HG03521 (cell line): ENCODE measurements around the gene TPCN2.

ENCODE experiments used
- ATAC-seq: cut with Tn5 transposase; IDR thresholded peaks from one replicate; pipeline ENCODE4 v1.9.1; 2021; ENCODE audit warnings: mild to moderate bottlenecking, moderate library complexity; ENCODE audit not compliant: unreplicated experiment

The TPCN2 gene

DNA sequence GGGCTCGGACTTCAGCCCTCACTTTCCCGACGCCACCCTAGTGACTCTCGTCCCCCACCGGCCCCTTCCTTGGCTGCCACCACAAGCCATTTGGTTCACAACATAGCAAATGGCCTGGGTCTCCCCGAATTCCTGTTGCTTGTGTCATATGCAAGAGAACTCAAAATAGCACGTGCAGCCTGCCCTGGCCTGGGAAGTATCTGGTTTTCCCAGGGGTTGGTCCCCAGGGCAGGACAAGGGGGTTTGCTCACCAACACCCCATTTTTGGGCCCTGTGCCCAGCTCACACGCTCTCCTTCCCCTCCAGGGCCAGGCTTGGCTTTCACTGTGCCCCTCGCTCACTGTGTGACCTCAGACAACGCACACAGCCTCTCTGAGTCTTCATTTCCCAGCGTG lies 12.8 kb upstream of the TPCN2 start:
- ATAC-seq, result no peak

DNA sequence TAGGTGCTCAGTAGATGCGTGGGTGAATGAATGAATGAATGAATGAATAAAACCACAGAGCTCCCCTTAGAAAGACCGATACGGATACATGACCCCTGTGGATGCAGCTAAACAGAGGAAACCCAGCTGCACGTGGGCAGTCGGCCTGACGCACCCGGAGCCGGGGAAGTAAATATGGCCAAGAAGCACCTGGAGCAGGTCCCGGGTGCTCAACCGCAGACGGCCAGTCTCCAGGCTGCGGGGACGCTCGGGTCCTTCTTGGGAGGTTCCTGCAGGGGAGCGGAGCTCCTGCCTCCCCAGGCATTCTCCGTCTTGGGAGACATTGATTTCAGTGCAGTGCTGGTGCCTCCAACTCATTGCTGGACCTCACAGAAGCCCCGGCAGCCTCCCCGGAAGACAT lies 11.7 kb upstream of the TPCN2 start:
- ATAC-seq, result no peak

DNA sequence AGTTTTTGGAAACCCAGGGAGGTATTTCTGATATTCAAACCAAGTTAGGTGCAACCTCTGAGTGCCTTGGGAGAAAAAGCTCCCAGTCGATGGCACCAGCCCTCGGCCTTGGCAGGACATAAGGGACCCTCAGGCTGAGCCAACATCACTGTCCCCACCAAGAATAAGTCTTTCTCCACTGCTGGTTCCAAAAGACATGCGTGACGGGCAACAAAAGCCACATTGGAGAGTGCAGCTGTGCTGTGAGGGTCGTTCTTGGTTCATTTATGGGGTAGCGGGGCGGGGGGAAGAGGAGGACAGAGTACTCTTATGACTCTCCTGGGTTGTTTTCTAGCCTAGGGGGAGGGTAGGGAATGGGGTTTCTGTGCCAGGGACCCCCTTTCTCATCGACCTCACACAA lies 11.2 kb upstream of the TPCN2 start:
- no peak for ATAC-seq

DNA sequence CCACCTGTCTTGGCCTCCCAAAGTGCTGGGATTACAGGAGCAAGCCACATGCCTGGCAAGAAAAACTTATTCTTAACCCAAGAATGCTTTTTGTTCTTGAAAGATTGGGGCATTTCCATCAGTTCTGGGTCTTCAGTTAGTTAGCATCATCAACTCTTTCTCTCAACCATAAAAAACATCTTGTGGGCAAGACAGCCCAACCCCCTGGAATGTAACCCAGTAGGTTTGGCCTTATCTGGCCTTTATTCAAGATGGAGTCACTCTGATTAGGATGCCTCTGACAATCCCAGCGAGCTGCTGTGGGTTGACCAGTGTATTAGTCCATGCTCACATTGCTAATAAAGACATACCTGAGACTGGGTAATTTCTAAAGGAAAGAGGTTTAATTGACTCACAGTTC lies 9.2 kb upstream of the TPCN2 start:
- no peak for ATAC-seq

DNA sequence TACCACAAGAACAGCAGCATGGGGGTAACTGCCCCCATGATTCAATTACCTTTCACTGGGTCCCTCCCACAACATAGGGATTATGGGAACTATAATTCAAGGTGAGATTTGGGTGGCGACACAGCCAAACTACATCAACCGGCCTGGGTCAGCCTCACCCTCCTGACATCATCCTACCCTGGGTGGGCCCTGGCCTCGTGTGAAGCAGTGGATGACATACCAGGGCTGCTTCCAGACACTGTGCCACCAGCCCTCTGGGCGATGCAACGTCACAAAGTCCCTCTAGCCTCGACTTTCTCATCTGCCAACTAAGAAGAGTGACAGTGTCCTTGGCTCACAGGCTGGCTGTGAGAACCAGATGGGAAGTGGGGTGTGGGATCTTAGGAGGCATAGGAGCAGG lies 8.7 kb upstream of the TPCN2 start:
- no peak for ATAC-seq

DNA sequence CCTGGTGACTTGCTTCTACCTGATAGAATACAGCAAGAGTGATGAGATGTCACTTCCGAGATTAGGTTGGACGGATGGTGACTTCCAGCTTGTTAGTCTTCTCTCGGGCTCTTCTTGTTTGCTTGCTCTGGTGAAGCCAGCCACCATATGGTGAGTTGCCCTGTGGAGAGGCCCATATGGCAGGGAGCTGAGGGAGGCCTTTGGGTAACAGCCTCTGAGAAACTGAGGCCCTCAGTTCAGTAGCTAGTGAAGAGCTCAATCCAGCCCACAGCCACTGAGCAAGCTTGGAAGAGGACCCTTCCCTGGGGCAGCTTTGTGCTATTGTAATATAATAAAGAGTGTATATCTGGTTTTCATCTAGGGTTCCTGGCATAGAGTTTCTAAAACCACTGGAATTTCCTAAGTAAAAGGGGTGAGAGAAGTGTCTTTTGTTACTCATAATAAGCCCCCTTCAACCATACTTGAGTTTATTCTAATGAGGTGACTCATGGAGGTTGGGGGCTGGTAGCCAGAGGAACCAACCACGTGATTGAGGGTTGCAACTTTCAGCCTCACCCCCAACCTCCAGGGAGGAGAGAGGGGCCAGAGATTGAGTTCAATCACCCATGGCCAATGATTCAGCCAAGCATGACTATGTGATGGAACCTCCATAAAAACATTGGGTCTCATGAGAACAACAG lies 8.0 kb upstream of the TPCN2 start:
- ATAC-seq, result no peak

DNA sequence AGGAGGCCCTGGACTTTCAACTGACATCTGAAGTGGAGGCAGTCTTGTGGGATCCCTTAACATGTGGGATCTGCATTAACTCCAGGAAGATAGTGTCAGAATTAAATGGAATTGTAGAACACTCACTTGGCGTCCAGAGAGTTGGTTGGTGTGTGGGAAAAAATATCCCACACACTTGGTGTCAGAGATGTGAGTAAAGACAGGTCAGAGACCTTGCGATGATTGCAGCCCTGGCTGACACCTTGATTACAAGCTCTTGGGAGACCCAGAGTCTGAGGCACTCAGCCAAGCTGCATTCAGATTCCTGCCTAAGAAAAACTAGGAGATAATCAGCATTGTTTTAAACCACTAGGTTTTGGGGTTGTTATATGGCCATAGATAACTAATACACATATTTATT lies 7.2 kb upstream of the TPCN2 start:
- no peak for ATAC-seq

DNA sequence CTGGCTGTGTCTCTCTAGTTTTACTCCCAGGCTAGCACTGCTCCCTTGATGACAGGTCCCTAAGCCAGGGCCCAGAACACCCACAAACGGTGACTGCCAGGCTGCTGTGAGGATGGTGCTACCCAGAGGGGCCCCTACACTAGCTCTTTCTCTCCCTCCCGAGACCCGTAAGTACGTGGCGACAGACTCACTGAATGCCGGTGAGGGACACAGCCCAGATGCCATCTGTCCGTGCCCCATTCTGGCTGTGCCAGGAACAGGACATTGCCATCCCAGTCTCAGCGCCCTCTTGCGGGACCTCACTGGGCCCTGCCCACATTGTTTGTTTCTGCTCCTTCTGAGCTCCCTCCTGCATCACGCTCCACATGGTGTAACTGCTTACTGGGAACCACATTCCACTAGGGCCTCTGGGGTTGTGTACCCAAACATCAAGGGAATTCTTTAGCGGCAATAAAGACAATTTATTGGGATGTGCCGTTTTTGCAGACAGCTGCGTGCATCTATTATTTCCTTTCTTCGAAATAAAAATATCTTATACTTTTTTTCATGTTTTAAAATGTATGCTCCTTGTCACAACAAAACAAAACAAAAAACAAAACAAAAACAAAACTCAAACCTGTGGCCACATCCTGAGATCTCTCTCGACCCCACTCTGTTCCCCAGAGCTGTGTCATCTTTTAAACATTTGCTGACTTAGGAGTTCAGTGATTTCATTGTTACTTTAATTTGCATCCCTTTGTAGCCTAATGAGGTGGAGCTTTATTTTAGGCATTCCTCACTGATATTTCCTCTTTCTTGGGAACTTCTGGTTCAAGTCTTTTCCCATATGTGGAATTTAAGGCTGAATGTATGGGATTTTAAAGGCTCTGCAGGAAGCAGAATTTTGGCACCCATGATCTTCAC lies 4.4 kb upstream of the TPCN2 start:
- ATAC-seq, result no peak

DNA sequence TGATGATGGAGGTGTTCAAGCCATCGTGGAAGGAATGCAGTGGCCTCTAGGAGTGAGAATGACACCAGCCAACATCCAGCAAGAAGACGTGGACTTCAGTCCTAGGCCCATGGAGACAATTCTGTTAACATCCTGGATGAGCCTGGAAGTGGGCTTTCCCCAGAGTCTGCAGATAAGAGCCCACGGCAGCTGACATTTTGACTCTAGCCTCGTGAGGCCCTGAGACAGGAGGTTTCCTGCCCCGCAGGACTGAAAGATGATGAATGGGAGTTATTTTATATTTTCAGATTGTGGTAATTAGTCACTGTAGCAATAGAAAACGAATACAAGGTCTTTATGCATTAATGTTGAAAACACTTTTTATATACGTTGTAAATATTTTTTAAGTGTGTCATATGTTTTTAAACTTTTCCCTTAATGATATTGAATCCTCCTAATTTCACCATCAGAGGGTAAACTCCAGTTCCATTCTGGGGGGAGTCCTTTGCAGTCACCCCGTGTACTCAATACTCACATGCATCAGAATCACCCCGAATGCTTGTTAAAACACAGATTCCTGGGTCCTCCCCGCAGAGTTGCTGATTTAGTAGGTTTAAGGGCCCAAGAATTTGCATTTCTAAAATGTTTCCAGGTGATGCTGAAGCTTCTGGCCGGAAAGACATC lies 570 bp upstream of the TPCN2 start:
- no peak for ATAC-seq

DNA sequence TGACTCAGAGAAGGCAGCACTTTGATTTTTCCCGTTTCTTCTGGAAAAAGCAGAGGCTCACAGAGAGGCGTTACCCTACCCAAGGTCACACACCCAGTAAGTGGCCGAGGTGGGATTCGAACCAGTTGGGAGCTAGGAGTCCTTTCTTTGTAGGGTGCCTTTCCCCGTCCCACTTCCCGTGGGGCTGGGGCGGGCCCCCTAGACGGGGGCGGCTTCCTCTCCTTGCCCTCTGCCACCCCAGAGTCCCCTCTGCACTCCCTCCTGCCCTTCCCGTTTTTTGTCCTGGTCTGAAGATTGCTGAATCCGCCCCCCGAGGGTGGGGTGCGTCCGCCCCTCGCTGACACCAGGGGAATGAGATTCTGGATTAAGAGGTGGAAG lies 747 bp downstream of the TPCN2 start:
- ATAC-seq, result no peak

DNA sequence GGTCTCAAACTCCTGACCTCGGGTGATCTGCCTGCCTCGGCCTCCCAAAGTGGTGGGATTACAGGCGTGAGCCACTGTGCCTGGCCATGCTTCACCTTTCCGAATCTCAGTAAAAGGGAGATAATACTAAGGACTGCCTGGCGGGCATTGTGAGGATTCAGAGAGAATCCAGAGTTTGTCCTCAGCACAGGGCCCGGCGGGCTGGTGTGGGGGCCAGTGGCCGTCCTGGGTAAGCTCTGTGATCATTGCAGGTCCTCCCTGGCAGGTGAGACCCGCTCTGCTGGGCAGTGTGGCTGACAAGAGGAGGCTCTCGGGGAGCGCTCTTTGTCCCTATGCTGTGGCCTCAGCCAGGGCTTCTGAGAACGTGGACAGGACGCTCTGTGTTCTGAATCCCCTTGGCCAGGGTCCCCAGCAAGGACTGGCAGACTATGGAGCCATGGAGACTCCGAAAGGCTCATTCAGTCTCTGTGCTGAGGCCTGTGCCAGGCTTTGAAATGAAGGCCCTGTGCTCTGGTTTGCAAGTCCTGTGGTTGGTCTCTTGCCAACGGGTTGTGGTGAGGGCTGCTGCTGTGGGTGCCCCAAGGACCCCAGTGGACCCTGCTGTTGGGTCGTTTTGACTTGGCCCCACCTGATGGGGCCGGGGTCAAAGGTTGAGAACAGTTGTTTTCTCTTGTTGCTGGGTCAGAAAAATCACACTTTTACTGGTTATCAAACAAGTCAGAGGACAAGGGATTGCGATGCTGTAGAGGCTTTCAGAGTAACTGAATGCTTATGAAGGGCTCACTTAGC lies 2.1 kb downstream of the TPCN2 start:
- no peak for ATAC-seq

DNA sequence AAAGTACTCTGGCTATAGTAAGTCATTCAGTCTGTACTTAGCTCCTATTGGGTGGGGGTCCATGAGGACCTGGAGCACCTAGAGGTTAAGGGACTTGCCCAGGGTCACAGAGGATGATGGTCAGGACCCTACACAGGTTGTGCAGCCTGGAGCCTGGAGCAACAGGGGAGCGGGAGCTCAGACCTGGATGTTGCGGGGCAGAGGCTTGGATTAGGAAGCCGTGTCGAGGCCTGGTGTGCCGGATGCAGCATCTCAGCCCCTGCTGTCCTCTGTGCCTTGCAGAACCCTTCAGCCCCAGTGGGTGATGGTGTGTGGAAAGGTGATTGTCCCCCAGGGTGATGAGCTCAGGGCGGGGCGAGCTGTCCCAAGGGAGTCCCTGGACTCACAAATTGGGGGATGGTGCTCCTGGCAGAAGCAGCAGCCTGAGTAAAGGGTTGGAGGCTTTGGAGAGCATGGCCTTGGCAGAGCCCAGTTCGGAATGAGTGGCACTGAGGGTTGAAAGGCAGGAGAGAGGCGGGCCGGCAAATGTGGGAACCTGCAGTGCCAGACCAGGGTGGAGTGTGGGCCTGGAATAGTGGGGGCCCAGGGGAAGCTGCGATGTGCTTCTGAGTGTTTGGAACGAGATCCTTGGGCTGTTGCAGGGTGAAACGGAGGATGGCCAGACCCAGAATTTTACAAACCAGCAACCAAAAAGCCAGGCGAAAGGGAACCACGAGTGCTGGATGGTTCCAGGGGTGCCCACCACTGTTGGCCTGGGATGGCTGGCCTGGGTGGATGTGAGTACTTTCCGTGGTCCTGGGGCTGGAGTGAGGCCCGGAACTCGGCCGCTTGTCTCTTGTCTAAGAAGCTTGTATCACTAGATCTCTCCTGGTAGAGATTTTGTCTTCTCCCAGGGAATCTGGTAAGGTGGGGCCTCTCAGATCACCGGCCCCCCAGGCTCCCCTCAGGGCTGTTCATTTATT lies 2.9 kb downstream of the TPCN2 start:
- no peak for ATAC-seq

DNA sequence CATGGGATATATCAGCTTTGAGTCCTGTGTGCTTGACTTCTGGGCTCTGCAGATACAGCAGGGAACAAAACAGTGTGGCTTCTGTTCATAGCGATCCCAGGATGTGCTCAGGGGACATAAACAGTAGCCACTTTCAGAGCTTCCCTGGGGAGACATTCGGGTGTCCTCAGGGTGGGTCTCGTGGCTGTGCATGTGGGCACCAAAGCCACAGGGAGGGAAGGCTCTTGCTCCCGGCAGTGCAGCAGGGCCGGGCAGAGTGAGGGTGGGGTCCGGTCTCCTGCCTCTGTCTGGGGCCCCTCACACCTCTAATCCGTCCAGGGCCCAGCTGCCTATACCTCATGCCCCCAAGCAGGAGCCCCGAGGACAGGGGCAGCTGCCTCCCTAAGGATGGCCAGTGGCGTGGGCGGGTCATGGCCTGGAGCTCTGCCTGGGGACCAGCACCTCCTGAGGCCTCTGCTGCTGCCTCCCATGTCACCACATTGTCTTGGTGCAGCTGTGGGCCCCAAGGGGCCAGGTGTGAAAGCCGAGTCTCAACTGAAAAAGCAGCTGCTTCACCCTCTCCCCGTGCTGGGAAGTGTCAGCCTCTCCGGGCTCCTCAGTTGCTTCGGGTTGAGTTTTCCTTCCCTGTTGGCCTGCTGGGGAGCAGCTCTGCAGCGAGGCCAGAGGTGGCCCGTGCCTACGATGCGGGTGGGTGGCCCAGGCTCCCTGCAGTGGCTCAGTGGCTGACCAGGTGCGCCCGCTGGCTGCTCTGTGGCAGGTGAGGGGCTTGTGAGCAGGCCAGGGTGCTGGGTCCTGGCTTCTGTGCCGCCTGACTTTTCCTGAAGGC lies 3.8 kb downstream of the TPCN2 start:
- no peak for ATAC-seq

DNA sequence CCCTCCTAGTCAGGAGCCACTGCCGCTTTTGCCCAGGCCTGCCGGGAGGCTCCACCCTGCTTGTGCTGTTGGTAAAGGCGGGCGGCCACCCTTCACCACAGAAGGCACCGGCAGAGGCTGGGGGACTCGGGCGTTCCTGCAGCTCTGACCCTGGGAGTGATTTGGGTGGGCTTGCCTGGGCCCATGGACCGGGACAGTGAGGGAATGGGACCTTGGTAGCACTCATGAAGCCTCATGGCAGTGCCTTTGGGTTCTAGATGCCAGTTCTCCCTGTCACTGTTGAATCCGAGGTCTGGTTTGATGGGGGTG lies 4.4 kb downstream of the TPCN2 start:
- ATAC-seq, result no peak

DNA sequence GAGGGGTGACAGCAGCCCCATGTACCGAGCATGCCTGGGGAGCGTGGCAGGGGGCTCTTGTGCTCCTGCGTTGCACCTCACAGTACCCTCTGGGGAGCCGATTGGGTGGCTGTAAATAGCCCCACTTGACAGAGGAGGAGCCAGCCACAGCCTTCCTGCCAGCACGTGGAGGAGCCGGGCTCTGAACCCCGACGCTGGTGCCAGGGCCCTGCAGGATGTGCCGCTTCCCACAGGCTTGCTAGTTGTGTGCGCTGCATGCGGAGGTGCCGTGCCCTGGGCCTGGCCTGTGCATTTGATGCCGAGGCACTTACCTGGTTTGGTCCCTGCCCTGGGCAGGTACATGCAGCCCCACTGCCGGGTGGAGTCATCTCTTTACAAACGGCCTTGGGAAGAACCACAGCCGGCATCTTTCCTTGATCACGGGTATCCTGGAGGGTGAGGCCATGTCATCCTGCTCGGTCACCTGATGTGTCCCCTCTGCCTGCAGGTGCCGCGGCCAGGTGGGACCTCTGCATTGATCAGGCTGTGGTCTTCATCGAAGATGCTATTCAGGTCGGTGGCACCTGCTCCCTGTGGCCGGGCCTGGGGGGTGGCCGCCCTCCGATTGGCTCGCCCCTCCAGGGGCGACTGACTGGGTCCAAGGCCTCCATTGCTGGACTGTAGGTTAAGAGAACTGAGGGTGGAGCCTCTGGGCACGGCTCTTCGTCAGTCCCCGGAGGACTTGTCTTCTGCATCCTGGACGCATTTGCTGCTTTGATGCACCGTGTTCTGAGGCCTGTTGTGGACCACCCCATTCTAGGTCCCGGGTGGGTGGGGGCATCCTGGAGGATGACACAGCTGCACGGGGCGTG lies 5.0 kb downstream of the TPCN2 start:
- no peak for ATAC-seq

DNA sequence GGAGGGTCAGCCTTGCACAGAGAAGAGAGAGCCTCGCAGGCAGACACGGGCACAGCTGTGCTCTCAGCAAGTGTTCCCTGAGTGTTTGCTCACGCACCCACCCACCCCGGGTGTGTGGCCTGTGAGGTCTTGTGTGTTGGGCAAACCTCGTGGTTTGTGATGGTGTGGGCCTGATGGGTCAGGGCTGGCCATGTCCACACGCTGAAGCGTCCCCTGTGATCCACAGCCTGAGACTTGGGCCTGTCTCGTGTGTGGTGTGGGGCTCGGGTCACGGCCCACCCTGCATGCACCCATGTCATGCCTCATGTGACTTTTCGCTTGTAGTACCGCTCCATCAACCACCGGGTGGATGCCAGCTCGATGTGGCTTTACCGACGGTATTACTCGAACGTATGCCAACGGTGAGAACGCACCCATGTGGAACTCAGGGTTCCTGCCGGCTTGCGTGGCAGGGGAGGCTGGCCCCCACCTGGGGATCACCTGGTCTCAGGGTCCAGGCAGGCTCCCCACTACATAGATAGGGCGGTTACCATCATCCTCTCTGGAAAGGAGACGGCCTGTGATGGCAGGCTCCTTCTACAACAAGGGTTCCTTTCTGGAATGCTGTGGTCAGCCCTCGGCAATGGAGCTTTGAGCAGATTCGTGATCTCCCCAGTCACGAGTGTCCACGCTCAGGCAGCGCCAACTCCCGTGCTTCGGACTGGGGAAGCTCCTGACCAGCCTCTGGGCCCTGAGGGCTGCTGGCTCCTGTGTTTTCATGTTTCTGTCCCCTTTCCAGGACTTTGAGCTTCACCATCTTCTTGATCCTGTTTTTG lies 5.9 kb downstream of the TPCN2 start:
- ATAC-seq, result no peak

DNA sequence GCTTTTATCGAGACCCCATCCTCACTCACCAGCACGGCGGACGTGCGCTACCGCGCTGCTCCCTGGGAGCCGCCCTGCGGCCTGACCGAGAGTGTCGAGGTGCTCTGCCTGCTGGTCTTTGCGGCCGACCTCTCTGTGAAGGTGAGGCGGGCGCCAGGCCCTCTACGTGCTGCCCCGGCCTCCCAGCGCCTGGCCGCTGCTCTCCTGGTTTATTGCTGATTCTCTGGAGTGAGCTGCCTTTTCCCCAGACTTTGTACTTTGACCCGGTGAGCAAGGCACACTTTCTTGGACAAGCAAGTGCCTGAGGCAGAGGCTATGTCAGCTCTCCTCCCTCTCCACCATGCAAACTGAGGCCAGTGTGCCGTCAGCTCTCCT lies 6.5 kb downstream of the TPCN2 start:
- no peak for ATAC-seq
